ENCODE measurements around the gene SPINT2.

SPINT2 gene

GRCh38 chr19:38270587-38271167, 6.3 kb downstream of the SPINT2 start:
- no peaks in the 10 kb centered on the region for H3K9me3 ChIP-seq (ENCODE audit: control insufficient read depth, insufficient read depth, low read length)
- H3K4me1 ChIP-seq (ENCODE audit: control insufficient read depth, insufficient read depth, low read length), result peaks cover 24% of the 10 kb centered on the region
- H3K27ac ChIP-seq (ENCODE audit: low read depth, low read length), result peak overlapping the region; percentile 44
- no peaks in the 10 kb centered on the region for H3K27me3 ChIP-seq (ENCODE audit: control insufficient read depth, insufficient read depth, low read length)
- no peak overlapping the region for H3K9ac ChIP-seq (ENCODE audit: low read depth, low read length)
- H3K4me3 ChIP-seq (ENCODE audit: low read depth, low read length), result no peak overlapping the region
- no peaks in the 10 kb centered on the region; the same call in 1 of the 2 replicates for H3K36me3 ChIP-seq (ENCODE audit: control insufficient read depth, insufficient read depth, low read length)

- no peaks in the 10 kb centered on the region for H3K9me3 ChIP-seq (ENCODE audit: control insufficient read depth, insufficient read depth, low read length)
- H3K4me1 ChIP-seq (ENCODE audit: control insufficient read depth, insufficient read depth, low read length), result no peaks in the 10 kb centered on the region
- H3K9ac ChIP-seq (ENCODE audit: low read depth, low read length), result no peak overlapping the region
- H3K27me3 ChIP-seq (ENCODE audit: control insufficient read depth, insufficient read depth, low read length), result no peaks in the 10 kb centered on the region
- H3K36me3 ChIP-seq (ENCODE audit: control insufficient read depth, insufficient read depth, low read length), result no peaks in the 10 kb centered on the region; the same call in 1 of the 2 replicates
- H3K4me3 ChIP-seq (ENCODE audit: low read depth, low read length), result no peak overlapping the region
- peak overlapping the region; percentile 24 for H3K27ac ChIP-seq (ENCODE audit: low read depth, low read length)
Measured at GRCh38 chr19:38273499-38273898, 9.1 kb downstream of the SPINT2 start.

GRCh38 chr19:38274739-38275138, 10.4 kb downstream of the SPINT2 start:
- H3K36me3 ChIP-seq (ENCODE audit: control insufficient read depth, insufficient read depth, low read length), result no peaks in the 10 kb centered on the region; the same call in 1 of the 2 replicates
- no peak overlapping the region for H3K4me3 ChIP-seq (ENCODE audit: low read depth, low read length)
- no peaks in the 10 kb centered on the region for H3K9me3 ChIP-seq (ENCODE audit: control insufficient read depth, insufficient read depth, low read length)
- H3K27ac ChIP-seq (ENCODE audit: low read depth, low read length), result no peak overlapping the region
- no peak overlapping the region for H3K9ac ChIP-seq (ENCODE audit: low read depth, low read length)
- no peaks in the 10 kb centered on the region for H3K4me1 ChIP-seq (ENCODE audit: control insufficient read depth, insufficient read depth, low read length)
- no peaks in the 10 kb centered on the region for H3K27me3 ChIP-seq (ENCODE audit: control insufficient read depth, insufficient read depth, low read length)

GRCh38 chr19:38276942-38277517, 12.7 kb downstream of the SPINT2 start:
- Histone ChIP-seq H3K27me3 (ENCODE audit: control insufficient read depth, insufficient read depth, low read length) (no peaks in the 10 kb centered on the region), H3K36me3 (ENCODE audit: control insufficient read depth, insufficient read depth, low read length) (peaks cover 9% of the 10 kb centered on the region), H3K27ac (ENCODE audit: low read depth, low read length) (no peak overlapping the region), H3K4me3 (ENCODE audit: low read depth, low read length) (no peak overlapping the region), H3K9me3 (ENCODE audit: control insufficient read depth, insufficient read depth, low read length) (no peaks in the 10 kb centered on the region), H3K4me1 (ENCODE audit: control insufficient read depth, insufficient read depth, low read length) (no peaks in the 10 kb centered on the region), H3K9ac (ENCODE audit: low read depth, low read length) (no peak overlapping the region)

- H3K27me3 ChIP-seq (ENCODE audit: control insufficient read depth, insufficient read depth, low read length), result no peaks in the 10 kb centered on the region
- no peak overlapping the region for H3K4me3 ChIP-seq (ENCODE audit: low read depth, low read length)
- H3K9me3 ChIP-seq (ENCODE audit: control insufficient read depth, insufficient read depth, low read length), result no peaks in the 10 kb centered on the region
- H3K9ac ChIP-seq (ENCODE audit: low read depth, low read length), result no peak overlapping the region
- H3K27ac ChIP-seq (ENCODE audit: low read depth, low read length), result peak overlapping the region; percentile 44
- peaks cover 9% of the 10 kb centered on the region for H3K36me3 ChIP-seq (ENCODE audit: control insufficient read depth, insufficient read depth, low read length)
- no peaks in the 10 kb centered on the region for H3K4me1 ChIP-seq (ENCODE audit: control insufficient read depth, insufficient read depth, low read length)
Measured at GRCh38 chr19:38277549-38277948, 13.2 kb downstream of the SPINT2 start.

- Histone ChIP-seq H3K27me3 (ENCODE audit: control insufficient read depth, insufficient read depth, low read length) (no peaks in the 10 kb centered on the region), H3K4me1 (ENCODE audit: control insufficient read depth, insufficient read depth, low read length) (no peaks in the 10 kb centered on the region), H3K36me3 (ENCODE audit: control insufficient read depth, insufficient read depth, low read length) (peaks cover 9% of the 10 kb centered on the region), H3K9ac (ENCODE audit: low read depth, low read length) (no peak overlapping the region), H3K4me3 (ENCODE audit: low read depth, low read length) (no peak overlapping the region), H3K27ac (ENCODE audit: low read depth, low read length) (peak overlapping the region; percentile 44), H3K9me3 (ENCODE audit: control insufficient read depth, insufficient read depth, low read length) (no peaks in the 10 kb centered on the region)
Measured at GRCh38 chr19:38277969-38278680, 13.8 kb downstream of the SPINT2 start.

GRCh38 chr19:38278751-38279150, 14.4 kb downstream of the SPINT2 start:
- Histone ChIP-seq H3K27me3 (ENCODE audit: control insufficient read depth, insufficient read depth, low read length) (no peaks in the 10 kb centered on the region), H3K36me3 (ENCODE audit: control insufficient read depth, insufficient read depth, low read length) (peaks cover 9% of the 10 kb centered on the region), H3K27ac (ENCODE audit: low read depth, low read length) (no peak overlapping the region), H3K4me1 (ENCODE audit: control insufficient read depth, insufficient read depth, low read length) (no peaks in the 10 kb centered on the region), H3K9ac (ENCODE audit: low read depth, low read length) (no peak overlapping the region), H3K9me3 (ENCODE audit: control insufficient read depth, insufficient read depth, low read length) (no peaks in the 10 kb centered on the region), H3K4me3 (ENCODE audit: low read depth, low read length) (no peak overlapping the region)

GRCh38 chr19:38280030-38280921, 15.9 kb downstream of the SPINT2 start:
- no peak overlapping the region for H3K9ac ChIP-seq (ENCODE audit: low read depth, low read length)
- no peaks in the 10 kb centered on the region for H3K4me1 ChIP-seq (ENCODE audit: control insufficient read depth, insufficient read depth, low read length)
- no peak overlapping the region for H3K4me3 ChIP-seq (ENCODE audit: low read depth, low read length)
- H3K27me3 ChIP-seq (ENCODE audit: control insufficient read depth, insufficient read depth, low read length), result no peaks in the 10 kb centered on the region
- H3K27ac ChIP-seq (ENCODE audit: low read depth, low read length), result no peak overlapping the region
- H3K36me3 ChIP-seq (ENCODE audit: control insufficient read depth, insufficient read depth, low read length), result peaks cover 22% of the 10 kb centered on the region
- no peaks in the 10 kb centered on the region for H3K9me3 ChIP-seq (ENCODE audit: control insufficient read depth, insufficient read depth, low read length)

- Histone ChIP-seq H3K27ac (ENCODE audit: low read depth, low read length) (no peak overlapping the region), H3K4me3 (ENCODE audit: low read depth, low read length) (no peak overlapping the region), H3K9me3 (ENCODE audit: control insufficient read depth, insufficient read depth, low read length) (no peaks in the 10 kb centered on the region), H3K4me1 (ENCODE audit: control insufficient read depth, insufficient read depth, low read length) (no peaks in the 10 kb centered on the region), H3K36me3 (ENCODE audit: control insufficient read depth, insufficient read depth, low read length) (peaks cover 35% of the 10 kb centered on the region), H3K27me3 (ENCODE audit: control insufficient read depth, insufficient read depth, low read length) (no peaks in the 10 kb centered on the region), H3K9ac (ENCODE audit: low read depth, low read length) (no peak overlapping the region)
Measured at GRCh38 chr19:38281811-38282566, 17.6 kb downstream of the SPINT2 start.

GRCh38 chr19:38283271-38283670, 18.9 kb downstream of the SPINT2 start:
- H3K27ac ChIP-seq (ENCODE audit: low read depth, low read length), result no peak overlapping the region
- H3K27me3 ChIP-seq (ENCODE audit: control insufficient read depth, insufficient read depth, low read length), result no peaks in the 10 kb centered on the region
- no peak overlapping the region for H3K4me3 ChIP-seq (ENCODE audit: low read depth, low read length)
- no peaks in the 10 kb centered on the region for H3K4me1 ChIP-seq (ENCODE audit: control insufficient read depth, insufficient read depth, low read length)
- H3K36me3 ChIP-seq (ENCODE audit: control insufficient read depth, insufficient read depth, low read length), result peaks cover 44% of the 10 kb centered on the region
- H3K9ac ChIP-seq (ENCODE audit: low read depth, low read length), result no peak overlapping the region
- H3K9me3 ChIP-seq (ENCODE audit: control insufficient read depth, insufficient read depth, low read length), result no peaks in the 10 kb centered on the region

Data from HUES48 (cell line).